Measurements from ENCODE around the gene SH3TC1.

Gene SH3TC1

GRCh38 chr4:8224975-8225625, 26.0 kb downstream of the SH3TC1 start:
- no peak overlapping the region for H3K4me3 ChIP-seq (ENCODE audit: low read depth, low read length)
- TF ChIP-seq, protein P1, sequence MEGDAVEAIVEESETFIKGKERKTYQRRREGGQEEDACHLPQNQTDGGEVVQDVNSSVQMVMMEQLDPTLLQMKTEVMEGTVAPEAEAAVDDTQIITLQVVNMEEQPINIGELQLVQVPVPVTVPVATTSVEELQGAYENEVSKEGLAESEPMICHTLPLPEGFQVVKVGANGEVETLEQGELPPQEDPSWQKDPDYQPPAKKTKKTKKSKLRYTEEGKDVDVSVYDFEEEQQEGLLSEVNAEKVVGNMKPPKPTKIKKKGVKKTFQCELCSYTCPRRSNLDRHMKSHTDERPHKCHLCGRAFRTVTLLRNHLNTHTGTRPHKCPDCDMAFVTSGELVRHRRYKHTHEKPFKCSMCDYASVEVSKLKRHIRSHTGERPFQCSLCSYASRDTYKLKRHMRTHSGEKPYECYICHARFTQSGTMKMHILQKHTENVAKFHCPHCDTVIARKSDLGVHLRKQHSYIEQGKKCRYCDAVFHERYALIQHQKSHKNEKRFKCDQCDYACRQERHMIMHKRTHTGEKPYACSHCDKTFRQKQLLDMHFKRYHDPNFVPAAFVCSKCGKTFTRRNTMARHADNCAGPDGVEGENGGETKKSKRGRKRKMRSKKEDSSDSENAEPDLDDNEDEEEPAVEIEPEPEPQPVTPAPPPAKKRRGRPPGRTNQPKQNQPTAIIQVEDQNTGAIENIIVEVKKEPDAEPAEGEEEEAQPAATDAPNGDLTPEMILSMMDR (IDR thresholded peaks at IDR 0.05; ENCODE audit: control insufficient read depth, extremely low read depth, insufficient read depth), result no peak
- no peak for DNase-seq (ENCODE audit: low read depth)

- TF ChIP-seq, protein P1 (IDR thresholded peaks at IDR 0.05; ENCODE audit: control insufficient read depth, extremely low read depth, insufficient read depth), result no peak
- no peak overlapping the region for H3K4me3 ChIP-seq (ENCODE audit: low read depth, low read length)
- no peak for DNase-seq (ENCODE audit: low read depth)
Measured at GRCh38 chr4:8225706-8226443, 26.8 kb downstream of the SH3TC1 start.

DNA sequence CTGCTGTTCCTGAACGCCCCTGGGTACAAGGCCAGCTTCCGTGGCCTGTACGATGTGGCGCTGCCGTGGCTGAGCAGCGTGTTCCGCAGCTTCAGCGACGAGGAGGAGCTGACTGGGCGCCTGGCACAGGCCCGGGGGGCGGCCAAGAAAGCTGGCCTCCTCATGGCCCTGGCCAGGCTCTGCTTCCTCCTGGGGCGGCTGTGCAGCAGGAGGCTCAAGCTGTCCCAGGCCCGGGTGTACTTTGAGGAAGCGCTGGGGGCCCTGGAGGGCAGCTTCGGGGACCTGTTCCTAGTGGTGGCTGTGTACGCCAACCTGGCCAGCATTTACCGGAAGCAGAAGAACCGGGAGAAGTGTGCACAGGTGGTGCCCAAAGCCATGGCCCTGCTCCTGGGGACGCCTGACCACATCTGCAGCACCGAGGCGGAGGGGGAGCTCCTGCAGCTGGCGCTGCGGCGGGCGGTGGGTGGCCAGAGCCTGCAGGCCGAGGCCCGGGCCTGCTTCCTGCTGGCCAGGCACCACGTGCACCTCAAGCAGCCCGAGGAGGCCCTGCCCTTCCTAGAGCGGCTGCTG, 28.2 kb downstream of the SH3TC1 start:
- TF ChIP-seq, protein P1 (IDR thresholded peaks at IDR 0.05; ENCODE audit: control insufficient read depth, extremely low read depth, insufficient read depth), result no peak
- DNase-seq (ENCODE audit: low read depth), result no peak
- H3K4me3 ChIP-seq (ENCODE audit: low read depth, low read length), result no peak overlapping the region

- DNase-seq (ENCODE audit: low read depth), result no peak
- TF ChIP-seq, protein P1 (IDR thresholded peaks at IDR 0.05; ENCODE audit: control insufficient read depth, extremely low read depth, insufficient read depth), result no peak
- no peak overlapping the region for H3K4me3 ChIP-seq (ENCODE audit: low read depth, low read length)
Measured at GRCh38 chr4:8227771-8228318, 28.8 kb downstream of the SH3TC1 start.

GRCh38 chr4:8228319-8229250, 29.5 kb downstream of the SH3TC1 start:
- no peak overlapping the region for H3K4me3 ChIP-seq (ENCODE audit: low read depth, low read length)
- TF ChIP-seq, protein P1 (IDR thresholded peaks at IDR 0.05; ENCODE audit: control insufficient read depth, extremely low read depth, insufficient read depth), result no peak
- DNase-seq (ENCODE audit: low read depth), result peak; percentile 64

DNA sequence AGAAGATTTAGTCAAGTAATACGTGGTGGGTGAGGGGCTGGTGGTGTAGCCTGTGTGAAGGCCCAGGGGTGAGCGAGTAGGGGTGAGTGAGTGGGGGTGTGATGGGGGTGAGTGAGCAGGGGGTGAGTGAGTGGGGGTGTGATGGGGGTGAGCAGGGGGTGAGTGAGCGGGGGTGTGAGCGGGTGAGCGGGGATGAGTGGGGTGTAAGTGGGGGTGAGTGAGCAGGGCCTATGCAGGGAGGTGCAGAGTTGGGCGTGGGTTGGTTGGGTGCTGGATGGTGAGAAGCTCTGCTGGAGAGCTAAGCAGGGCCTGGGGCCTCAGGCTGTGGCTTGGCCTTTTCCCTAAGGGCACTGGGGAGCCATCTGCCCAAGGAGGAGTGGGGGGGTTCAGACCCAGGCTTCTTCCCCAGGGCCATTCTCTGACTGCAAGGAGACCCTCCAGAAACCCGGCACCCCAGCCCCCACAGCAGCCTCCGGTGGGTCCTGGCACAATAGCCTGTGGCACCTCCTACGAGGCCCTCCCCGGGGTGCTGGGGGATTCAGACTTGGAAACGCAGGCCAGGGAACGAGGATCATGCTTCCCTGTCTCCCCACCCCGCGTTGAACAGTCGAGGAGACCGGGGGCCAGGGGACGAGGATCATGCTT, 30.4 kb downstream of the SH3TC1 start:
- DNase-seq (ENCODE audit: low read depth), result no peak
- H3K4me3 ChIP-seq (ENCODE audit: low read depth, low read length), result no peak overlapping the region
- TF ChIP-seq, protein P1 (IDR thresholded peaks at IDR 0.05; ENCODE audit: control insufficient read depth, extremely low read depth, insufficient read depth), result no peak

All from LNCaP clone FGC (cell line).